ENCODE data around the gene CDKL2.

Gene CDKL2

GRCh38 chr4:75639124-75639695, 8.9 kb upstream of the CDKL2 start:
- DNase-seq (ENCODE audit: low spot score) = no peak

GRCh38 chr4:75637827-75638226, 7.5 kb upstream of the CDKL2 start:
- no peak for DNase-seq (ENCODE audit: low spot score)

- no peak for DNase-seq (ENCODE audit: low spot score)
Measured at GRCh38 chr4:75637176-75637575, 6.8 kb upstream of the CDKL2 start.

GRCh38 chr4:75634951-75635350, 4.6 kb upstream of the CDKL2 start:
- DNase-seq (ENCODE audit: low spot score) = no peak

GRCh38 chr4:75634281-75634680, 4.0 kb upstream of the CDKL2 start:
- DNase-seq (ENCODE audit: low spot score) = no peak

- DNase-seq (ENCODE audit: low spot score) = no peak
Measured at GRCh38 chr4:75633846-75634245, 3.5 kb upstream of the CDKL2 start.

- DNase-seq (ENCODE audit: low spot score) = no peak
Measured at GRCh38 chr4:75630937-75631329, 605 bp upstream of the CDKL2 start.

- no peak for DNase-seq (ENCODE audit: low spot score)
Measured at GRCh38 chr4:75629239-75629638, 1.1 kb downstream of the CDKL2 start.

- DNase-seq (ENCODE audit: low spot score) = no peak
Measured at GRCh38 chr4:75623026-75623425, 7.3 kb downstream of the CDKL2 start.

- DNase-seq (ENCODE audit: low spot score) = no peak
Measured at GRCh38 chr4:75621715-75622114, 8.6 kb downstream of the CDKL2 start.

- no peak for DNase-seq (ENCODE audit: low spot score)
Measured at GRCh38 chr4:75612306-75612705, 18.0 kb downstream of the CDKL2 start.

- no peak for DNase-seq (ENCODE audit: low spot score)
Measured at GRCh38 chr4:75605928-75606327, 24.4 kb downstream of the CDKL2 start.

- DNase-seq (ENCODE audit: low spot score) = no peak
Measured at GRCh38 chr4:75599647-75600046, 30.7 kb downstream of the CDKL2 start.

- DNase-seq (ENCODE audit: low spot score) = no peak
Measured at GRCh38 chr4:75598390-75598789, 31.9 kb downstream of the CDKL2 start.

- DNase-seq (ENCODE audit: low spot score) = no peak
Measured at GRCh38 chr4:75596061-75596460, 34.3 kb downstream of the CDKL2 start.

GRCh38 chr4:75593393-75593792, 36.9 kb downstream of the CDKL2 start:
- no peak for DNase-seq (ENCODE audit: low spot score)

GRCh38 chr4:75584067-75584466, 46.3 kb downstream of the CDKL2 start:
- DNase-seq (ENCODE audit: low spot score) = no peak

GRCh38 chr4:75567725-75568124, 62.6 kb downstream of the CDKL2 start:
- no peak for DNase-seq (ENCODE audit: low spot score)

GRCh38 chr4:75566911-75567310, 63.4 kb downstream of the CDKL2 start:
- no peak for DNase-seq (ENCODE audit: low spot score)

- no peak for DNase-seq (ENCODE audit: low spot score)
Measured at GRCh38 chr4:75565481-75565880, 64.8 kb downstream of the CDKL2 start.

GRCh38 chr4:75564023-75564422, 66.3 kb downstream of the CDKL2 start:
- DNase-seq (ENCODE audit: low spot score) = no peak

- DNase-seq (ENCODE audit: low spot score) = no peak
Measured at GRCh38 chr4:75561789-75562188, 68.5 kb downstream of the CDKL2 start.

GRCh38 chr4:75557696-75558095, 72.6 kb downstream of the CDKL2 start:
- no peak for DNase-seq (ENCODE audit: low spot score)

- peak; percentile 60 for DNase-seq (ENCODE audit: low spot score)
Measured at GRCh38 chr4:75555294-75556164, 74.8 kb downstream of the CDKL2 start, which contains the start of gene ODAPH. ODAPH (plus strand) TSS chr4:75556066; CDS start chr4:75556083, 17 bp downstream.
